Adrenal gland (tissue), 5 donors: ENCODE measurements around the gene USP6NL.

Experiments
- POLR2A ChIP-seq, 2 donors: fragments of 450-650 bp; IDR thresholded peaks; one replicate each; pipeline ENCODE4 v1.6.1; 2017; ENCODE audit warnings: antibody characterized with exemption in 2 of 2, mild to moderate bottlenecking in 2 of 2, moderate library complexity in 1 of 2
- TF ChIP-seq, protein P1 (sequence below), 6 experiments: fragments of 450-650 bp in 4 of 6; fragments of 200-600 bp in 2 of 6; sonication (generic) in 1 of 6; IDR thresholded peaks; 1 replicate in 5 of 6; 2 replicates in 1 of 6; pipeline versions ENCODE4 v1.5.1 to v1.8.0; 2016 to 2021; ENCODE audit warnings: antibody characterized with exemption in 6 of 6, mild to moderate bottlenecking in 2 of 6, moderate library complexity in 1 of 6
- donor health status: DM: no; HTN: no; CAD: no.

DNA sequence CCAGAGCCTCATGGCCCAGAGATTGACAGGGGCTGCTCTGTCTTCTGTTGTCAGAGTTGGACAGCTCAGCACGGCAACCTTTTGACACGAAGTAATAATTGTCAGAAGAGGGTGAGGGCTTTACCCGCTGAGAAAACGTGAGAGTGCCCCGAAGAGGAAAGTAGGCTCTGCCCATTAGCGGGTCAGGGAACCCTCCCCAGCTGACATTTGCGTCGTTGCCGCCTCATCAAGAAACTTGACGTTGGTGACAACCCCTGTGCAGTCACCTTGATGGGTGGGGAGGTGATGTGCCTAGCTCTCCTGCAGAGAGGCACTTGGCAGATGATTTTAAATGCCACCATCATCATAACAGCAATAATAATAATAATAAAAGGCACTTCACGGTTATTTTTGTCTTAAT lies 202.1 kb downstream of the USP6NL start:
- TF ChIP-seq, protein P1, sequence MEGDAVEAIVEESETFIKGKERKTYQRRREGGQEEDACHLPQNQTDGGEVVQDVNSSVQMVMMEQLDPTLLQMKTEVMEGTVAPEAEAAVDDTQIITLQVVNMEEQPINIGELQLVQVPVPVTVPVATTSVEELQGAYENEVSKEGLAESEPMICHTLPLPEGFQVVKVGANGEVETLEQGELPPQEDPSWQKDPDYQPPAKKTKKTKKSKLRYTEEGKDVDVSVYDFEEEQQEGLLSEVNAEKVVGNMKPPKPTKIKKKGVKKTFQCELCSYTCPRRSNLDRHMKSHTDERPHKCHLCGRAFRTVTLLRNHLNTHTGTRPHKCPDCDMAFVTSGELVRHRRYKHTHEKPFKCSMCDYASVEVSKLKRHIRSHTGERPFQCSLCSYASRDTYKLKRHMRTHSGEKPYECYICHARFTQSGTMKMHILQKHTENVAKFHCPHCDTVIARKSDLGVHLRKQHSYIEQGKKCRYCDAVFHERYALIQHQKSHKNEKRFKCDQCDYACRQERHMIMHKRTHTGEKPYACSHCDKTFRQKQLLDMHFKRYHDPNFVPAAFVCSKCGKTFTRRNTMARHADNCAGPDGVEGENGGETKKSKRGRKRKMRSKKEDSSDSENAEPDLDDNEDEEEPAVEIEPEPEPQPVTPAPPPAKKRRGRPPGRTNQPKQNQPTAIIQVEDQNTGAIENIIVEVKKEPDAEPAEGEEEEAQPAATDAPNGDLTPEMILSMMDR (IDR thresholded peaks at IDR 0.05): no peak
- no peak for TF ChIP-seq POLR2A (IDR thresholded peaks at IDR 0.05)
